Esophagus squamous epithelium (tissue), 4 donors: ENCODE results near the gene ECE1.

Experiments used
- CTCF ChIP-seq, 6 experiments: fragments of 450-650 bp in 4 of 6; fragments of 200-600 bp in 2 of 6; sonication (generic) in 2 of 6; IDR thresholded peaks; one replicate each; pipeline ENCODE4 v1.5.1; 2016 to 2019; ENCODE audit warnings: antibody characterized with exemption in 6 of 6, mild to moderate bottlenecking in 4 of 6, moderate library complexity in 4 of 6
- POLR2A ChIP-seq, 4 donors: fragments of 450-650 bp; IDR thresholded peaks; one replicate each; pipeline ENCODE4 v1.6.1; 2017; ENCODE audit warnings: antibody characterized with exemption in 4 of 4, mild to moderate bottlenecking in 4 of 4, moderate library complexity in 3 of 4

- TF ChIP-seq CTCF (IDR thresholded peaks at IDR 0.05): no peak
- no peak for TF ChIP-seq POLR2A (IDR thresholded peaks at IDR 0.05)
Measured at GRCh38 chr1:21189906-21190500, 100.3 kb downstream of the ECE1 start.
